ENCODE data around the gene UBQLN1. TPM values are rescaled to one million over a fixed set of nuclear protein-coding genes. Genes with fewer than 3 reads are reported as not detected.

Gene UBQLN1
- total and polyA plus RNA-seq, 9 of the 15 experiments (the other 6 are each of a cell fraction or from before 2014, with no cell fraction given), result 7.5 to 120 (median 52.8) TPM

- no peak overlapping the region for H3K27ac ChIP-seq (ENCODE audit: extremely low read depth, low read depth, low read length)
- 85% methylated on average over 2 of the region's 2 CpGs for WGBS (ENCODE audit: insufficient coverage, low coverage, missing lambda C conversion rate)
- intact Hi-C loops (cut with micrococcal nuclease), result no loop called here
- ATAC-seq (no peak), FAIRE-seq (no peak), DNase-seq (ENCODE audit: extremely low read depth in 1 of 4, low spot score in 3 of 4) (no peak)
- no peak overlapping the region for H3K4me3 ChIP-seq
- in situ Hi-C loops (cut with MboI), result no loop called here
- POLR2A ChIA-PET, result no interaction called here
- no peaks in the 10 kb centered on the region for H3K27me3 ChIP-seq (ENCODE audit: control insufficient read depth in 2 of 2, insufficient read depth in 2 of 2, low read length in 2 of 2)
- H4K20me1 ChIP-seq (replicated peaks; ENCODE audit: control insufficient read depth, insufficient read depth, low read length), result no peaks in the 10 kb centered on the region
- H3K36me3 ChIP-seq (ENCODE audit: control insufficient read depth, insufficient read depth, low read length), result peaks cover 85% of the 10 kb centered on the region
- no TSS peak for BruUV-seq (replicated peaks)
- H3K4me2 ChIP-seq (ENCODE audit: insufficient read depth, low read length), result no peak overlapping the region
- H3K9ac ChIP-seq (ENCODE audit: insufficient read depth in 1 of 2, low read depth in 2 of 2, low read length in 2 of 2), result no peak overlapping the region
- no peaks in the 10 kb centered on the region for H3K79me2 ChIP-seq (ENCODE audit: control insufficient read depth, insufficient read depth, low read length)
- H3K9me1 ChIP-seq (ENCODE audit: control insufficient read depth, insufficient read depth, low read length), result no peaks in the 10 kb centered on the region
- H3K9me3 ChIP-seq (replicated peaks; ENCODE audit: control insufficient read depth, insufficient read depth, low read depth, low read length), result no peaks in the 10 kb centered on the region
- no peak overlapping the region for H2AFZ ChIP-seq (ENCODE audit: low read depth, low read length)
- CTCF ChIA-PET (ENCODE audit: low intra/inter-chr PET ratio), result no interaction called here
- no peaks in the 10 kb centered on the region; a peak in 1 of 5 replicates for H3K4me1 ChIP-seq (replicated peaks in 1 of 2; ENCODE audit: control insufficient read depth in 2 of 2, insufficient read depth in 2 of 2, low read length in 2 of 2)
- no peak for TF ChIP-seq EP400 (IDR thresholded peaks at IDR 0.05)
- no peak for TF ChIP-seq RAD51 (IDR thresholded peaks at IDR 0.05; ENCODE audit: borderline replicate concordance, low read depth)
- TF ChIP-seq PRMT5 (CRISPR knock-in tag; IDR thresholded peaks at IDR 0.05), result no peak
- TF ChIP-seq TSHZ1 (CRISPR knock-in tag; IDR thresholded peaks at IDR 0.05), result no peak
- TF ChIP-seq, protein P1, sequence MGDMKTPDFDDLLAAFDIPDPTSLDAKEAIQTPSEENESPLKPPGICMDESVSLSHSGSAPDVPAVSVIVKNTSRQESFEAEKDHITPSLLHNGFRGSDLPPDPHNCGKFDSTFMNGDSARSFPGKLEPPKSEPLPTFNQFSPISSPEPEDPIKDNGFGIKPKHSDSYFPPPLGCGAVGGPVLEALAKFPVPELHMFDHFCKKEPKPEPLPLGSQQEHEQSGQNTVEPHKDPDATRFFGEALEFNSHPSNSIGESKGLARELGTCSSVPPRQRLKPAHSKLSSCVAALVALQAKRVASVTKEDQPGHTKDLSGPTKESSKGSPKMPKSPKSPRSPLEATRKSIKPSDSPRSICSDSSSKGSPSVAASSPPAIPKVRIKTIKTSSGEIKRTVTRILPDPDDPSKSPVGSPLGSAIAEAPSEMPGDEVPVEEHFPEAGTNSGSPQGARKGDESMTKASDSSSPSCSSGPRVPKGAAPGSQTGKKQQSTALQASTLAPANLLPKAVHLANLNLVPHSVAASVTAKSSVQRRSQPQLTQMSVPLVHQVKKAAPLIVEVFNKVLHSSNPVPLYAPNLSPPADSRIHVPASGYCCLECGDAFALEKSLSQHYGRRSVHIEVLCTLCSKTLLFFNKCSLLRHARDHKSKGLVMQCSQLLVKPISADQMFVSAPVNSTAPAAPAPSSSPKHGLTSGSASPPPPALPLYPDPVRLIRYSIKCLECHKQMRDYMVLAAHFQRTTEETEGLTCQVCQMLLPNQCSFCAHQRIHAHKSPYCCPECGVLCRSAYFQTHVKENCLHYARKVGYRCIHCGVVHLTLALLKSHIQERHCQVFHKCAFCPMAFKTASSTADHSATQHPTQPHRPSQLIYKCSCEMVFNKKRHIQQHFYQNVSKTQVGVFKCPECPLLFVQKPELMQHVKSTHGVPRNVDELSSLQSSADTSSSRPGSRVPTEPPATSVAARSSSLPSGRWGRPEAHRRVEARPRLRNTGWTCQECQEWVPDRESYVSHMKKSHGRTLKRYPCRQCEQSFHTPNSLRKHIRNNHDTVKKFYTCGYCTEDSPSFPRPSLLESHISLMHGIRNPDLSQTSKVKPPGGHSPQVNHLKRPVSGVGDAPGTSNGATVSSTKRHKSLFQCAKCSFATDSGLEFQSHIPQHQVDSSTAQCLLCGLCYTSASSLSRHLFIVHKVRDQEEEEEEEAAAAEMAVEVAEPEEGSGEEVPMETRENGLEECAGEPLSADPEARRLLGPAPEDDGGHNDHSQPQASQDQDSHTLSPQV (IDR thresholded peaks at IDR 0.05), result no peak
- no peak for TF ChIP-seq CUX1 (CRISPR knock-in tag; IDR thresholded peaks at IDR 0.05)
- no peak for TF ChIP-seq CEBPG (CRISPR knock-in tag; IDR thresholded peaks at IDR 0.05)
- TF ChIP-seq CEBPG (tag; conservative IDR thresholded peaks at IDR 0.05 in 1 of 2, IDR thresholded peaks at IDR 0.05 in 1 of 2), result no peak
- TF ChIP-seq NR1H2 (CRISPR knock-in tag; IDR thresholded peaks at IDR 0.05), result no peak
Measured at GRCh38 chr9:83656032-83656680, 51.6 kb downstream of the UBQLN1 start.

Data from K562 (cell line).